ENCODE results near the gene SCYGR4.

Gene SCYGR4

GRCh38 chr2:227630322-227630721, 13.0 kb downstream of the SCYGR4 start:
- DNase-seq (ENCODE audit: low spot score): no peak
- in situ Hi-C loops (cut with MboI; ENCODE audit: low sequenced_read_pairs, unreplicated experiment): no loop called here
- TF ChIP-seq CTCF (IDR thresholded peaks at IDR 0.05; ENCODE audit: borderline replicate concordance, control extremely low read depth, extremely low read depth, insufficient read depth, missing control alignments): no peak

GRCh38 chr2:227632827-227633226, 15.5 kb downstream of the SCYGR4 start:
- no peak for TF ChIP-seq CTCF (IDR thresholded peaks at IDR 0.05; ENCODE audit: borderline replicate concordance, control extremely low read depth, extremely low read depth, insufficient read depth, missing control alignments)
- no peak for DNase-seq (ENCODE audit: low spot score)
- in situ Hi-C loops (cut with MboI; ENCODE audit: low sequenced_read_pairs, unreplicated experiment): no loop called here

DNA sequence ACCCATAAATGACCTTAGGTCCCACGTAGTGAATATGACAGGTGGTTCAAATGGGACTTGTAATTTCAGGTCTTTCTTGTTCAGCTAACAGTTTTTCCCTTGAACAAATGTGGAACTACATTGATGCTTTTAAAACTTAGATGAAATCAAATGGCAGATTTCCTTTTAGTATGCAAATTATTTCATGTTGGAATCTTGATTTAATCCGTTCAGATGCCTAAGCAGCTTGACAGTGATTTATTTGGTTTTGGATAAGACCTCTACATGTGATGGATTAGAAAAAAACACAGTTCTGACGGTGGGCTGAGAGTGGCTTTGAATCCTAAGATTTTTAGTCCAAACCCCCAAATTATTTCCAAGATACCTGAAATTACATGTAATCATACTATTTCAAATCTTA, 16.9 kb downstream of the SCYGR4 start:
- no peak for DNase-seq (ENCODE audit: low spot score)
- in situ Hi-C loops (cut with MboI; ENCODE audit: low sequenced_read_pairs, unreplicated experiment): no loop called here
- TF ChIP-seq CTCF (IDR thresholded peaks at IDR 0.05; ENCODE audit: borderline replicate concordance, control extremely low read depth, extremely low read depth, insufficient read depth, missing control alignments): no peak

DNA sequence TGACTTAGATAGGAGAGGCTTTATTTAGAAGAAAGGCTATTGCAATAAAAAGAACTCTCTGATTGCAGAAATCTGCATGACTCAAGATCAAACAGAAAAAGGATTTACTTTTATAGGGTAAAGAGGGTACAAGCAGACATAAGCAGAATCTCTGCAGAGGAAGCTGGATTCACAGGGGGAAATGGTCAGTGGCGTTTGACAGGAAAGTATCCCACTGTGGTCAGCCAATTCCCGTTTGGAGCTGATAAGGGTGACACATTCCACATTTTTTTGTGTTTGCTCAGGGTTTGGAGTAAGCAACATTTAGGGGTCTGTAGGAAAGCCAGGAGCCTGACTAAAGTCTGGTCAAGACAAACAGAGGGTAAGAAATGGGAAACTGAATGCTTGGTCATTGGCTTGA, 25.4 kb downstream of the SCYGR4 start:
- no peak for DNase-seq (ENCODE audit: low spot score)
- no peak for TF ChIP-seq CTCF (IDR thresholded peaks at IDR 0.05; ENCODE audit: borderline replicate concordance, control extremely low read depth, extremely low read depth, insufficient read depth, missing control alignments)
- in situ Hi-C loops (cut with MboI; ENCODE audit: low sequenced_read_pairs, unreplicated experiment): no loop called here

GRCh38 chr2:227643990-227644551, 26.8 kb downstream of the SCYGR4 start:
- in situ Hi-C loops (cut with MboI; ENCODE audit: low sequenced_read_pairs, unreplicated experiment): no loop called here
- TF ChIP-seq CTCF (IDR thresholded peaks at IDR 0.05; ENCODE audit: borderline replicate concordance, control extremely low read depth, extremely low read depth, insufficient read depth, missing control alignments): no peak
- no peak for DNase-seq (ENCODE audit: low spot score)

DNA sequence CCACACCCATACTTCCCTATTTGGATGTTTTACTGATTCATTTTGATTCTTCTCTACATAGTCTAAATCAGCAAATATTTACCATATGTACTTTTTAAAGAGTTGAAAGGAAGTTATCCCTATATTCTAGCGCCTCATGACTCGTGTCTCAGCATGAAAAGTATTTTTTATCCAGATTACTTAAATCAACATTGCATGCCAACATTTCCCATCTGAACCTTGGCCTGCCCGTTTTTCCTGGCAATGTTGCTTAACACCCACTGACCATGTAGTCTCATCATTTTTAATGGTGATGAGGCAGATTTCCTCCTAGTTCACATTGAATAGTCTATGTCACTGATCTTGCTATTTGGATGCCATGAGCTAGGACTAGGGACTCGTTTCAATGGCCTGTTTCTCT, 36.1 kb downstream of the SCYGR4 start:
- DNase-seq (ENCODE audit: low spot score): no peak
- no peak for TF ChIP-seq CTCF (IDR thresholded peaks at IDR 0.05; ENCODE audit: borderline replicate concordance, control extremely low read depth, extremely low read depth, insufficient read depth, missing control alignments)
- in situ Hi-C loops (cut with MboI; ENCODE audit: low sequenced_read_pairs, unreplicated experiment): no loop called here

DNA sequence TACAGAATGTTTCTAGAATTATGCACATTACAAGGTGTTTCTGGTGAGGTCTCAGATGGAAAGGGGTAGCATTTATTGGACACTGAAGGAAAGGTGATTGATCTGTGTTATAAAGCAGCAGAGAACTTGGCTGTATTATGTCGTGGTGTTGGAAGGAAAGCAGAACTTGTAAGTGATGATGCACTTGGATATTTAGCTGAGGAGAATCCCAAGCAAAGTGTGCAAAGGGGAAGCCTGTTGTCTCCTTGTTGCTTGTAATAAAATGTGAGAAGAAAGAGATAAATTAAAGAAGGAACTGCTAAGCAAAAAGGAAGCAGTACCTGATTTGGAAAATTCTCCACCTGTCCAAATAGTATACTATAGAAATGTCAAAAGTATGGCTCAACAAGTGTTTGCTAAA, 37.1 kb downstream of the SCYGR4 start:
- TF ChIP-seq CTCF (IDR thresholded peaks at IDR 0.05; ENCODE audit: borderline replicate concordance, control extremely low read depth, extremely low read depth, insufficient read depth, missing control alignments): no peak
- DNase-seq (ENCODE audit: low spot score): no peak
- in situ Hi-C loops (cut with MboI; ENCODE audit: low sequenced_read_pairs, unreplicated experiment): no loop called here
